COR-L47 (cell line): ENCODE results near the gene DNAJA3.
A peak's percentile ranks its signal among the peaks of the same experiment; 100 is the strongest.

Experiments
- DNase-seq: peaks from one replicate; lab custom pipeline; 2025; lab: John Stamatoyannopoulos, UW

The DNAJA3 gene

DNA sequence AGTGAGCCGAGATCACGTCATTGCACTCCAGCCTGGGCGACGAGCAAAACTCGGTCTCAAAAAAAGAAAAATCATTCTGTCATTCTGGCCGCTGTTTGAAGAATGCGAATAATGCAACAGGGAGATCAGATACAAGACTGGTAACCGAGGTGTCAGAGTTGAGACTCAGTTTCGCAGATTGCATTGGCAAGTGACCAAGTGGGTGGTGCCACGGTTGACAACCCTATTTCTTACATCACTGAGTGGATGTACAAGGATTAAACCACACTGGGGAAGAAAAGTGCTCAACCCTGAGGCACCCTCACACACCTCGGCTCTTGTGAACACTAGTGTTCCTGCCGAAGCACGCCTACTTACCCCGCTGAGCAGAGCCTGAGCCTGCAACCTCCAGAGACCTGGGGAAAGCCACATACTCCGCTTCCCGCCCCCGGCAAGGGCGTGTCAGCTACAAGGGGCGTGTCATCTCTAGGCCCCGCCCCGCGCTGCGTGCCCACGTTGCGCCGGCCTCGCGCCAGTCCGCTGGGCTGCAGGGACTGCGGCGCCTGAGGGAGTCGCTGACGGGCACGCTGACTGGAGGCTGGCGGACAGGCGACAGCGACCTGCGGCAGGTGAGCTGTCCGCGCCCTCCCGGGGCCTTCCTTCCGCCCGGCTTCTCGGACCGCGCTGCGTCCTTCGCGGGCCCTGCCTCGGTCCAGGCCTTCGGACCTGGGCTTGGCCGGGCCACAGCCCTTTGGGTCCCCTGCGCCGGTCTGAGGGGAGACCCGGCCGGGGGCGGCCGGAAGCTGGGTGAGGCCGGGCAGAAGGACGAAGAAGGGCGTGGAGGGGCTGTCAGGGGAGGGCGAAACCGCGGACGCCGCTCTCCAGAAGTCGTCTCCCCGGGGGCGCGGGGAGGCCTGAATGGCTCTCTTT is 50.5 kb downstream of the DNAJA3 start, which contains the start of gene HMOX2:
HMOX2 (plus strand) TSS at position 519 of the 909 bp plus-strand sequence. CDS start 29,127 bp downstream, outside the sequence.
- DNase-seq: peak; percentile 94

DNA sequence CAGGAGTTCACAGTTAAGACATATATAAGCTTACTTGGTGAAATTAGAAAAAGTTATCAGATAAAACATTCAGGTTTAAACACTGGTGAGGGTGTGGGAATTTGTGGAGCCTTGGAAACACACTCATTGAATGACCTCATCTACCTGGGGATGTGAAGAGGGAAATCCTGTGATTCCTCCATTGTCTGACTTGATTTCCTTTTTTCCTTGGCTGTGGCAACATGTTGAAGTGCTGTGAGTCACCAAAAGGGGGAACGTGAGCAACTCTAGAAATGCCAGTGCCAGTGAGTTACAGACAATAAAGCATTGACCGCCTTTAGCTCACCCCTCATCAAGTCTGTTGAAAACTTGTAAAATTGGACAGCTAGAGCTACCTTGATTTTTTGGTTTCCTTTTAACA is 52.3 kb downstream of the DNAJA3 start:
- DNase-seq: no peak

DNA sequence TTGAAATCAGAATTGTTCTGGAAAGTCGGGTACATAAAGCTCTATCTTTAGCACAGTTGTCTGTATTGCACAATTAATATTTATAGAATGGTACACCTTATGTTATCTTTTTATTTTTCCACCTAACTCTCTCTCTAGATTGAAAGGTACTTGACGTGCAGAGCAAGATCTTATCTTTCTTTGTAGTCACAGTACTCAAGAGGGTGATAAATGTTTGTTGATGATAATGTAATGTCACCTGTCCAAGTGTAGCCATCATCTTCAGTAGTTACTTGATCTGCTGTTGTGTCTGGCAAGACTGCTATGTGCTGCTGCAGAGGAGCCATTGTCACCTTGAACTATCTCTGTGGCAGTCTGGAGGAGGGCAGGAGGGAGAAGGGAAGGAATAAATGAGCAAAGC is 55.9 kb downstream of the DNAJA3 start:
- no peak for DNase-seq

DNA sequence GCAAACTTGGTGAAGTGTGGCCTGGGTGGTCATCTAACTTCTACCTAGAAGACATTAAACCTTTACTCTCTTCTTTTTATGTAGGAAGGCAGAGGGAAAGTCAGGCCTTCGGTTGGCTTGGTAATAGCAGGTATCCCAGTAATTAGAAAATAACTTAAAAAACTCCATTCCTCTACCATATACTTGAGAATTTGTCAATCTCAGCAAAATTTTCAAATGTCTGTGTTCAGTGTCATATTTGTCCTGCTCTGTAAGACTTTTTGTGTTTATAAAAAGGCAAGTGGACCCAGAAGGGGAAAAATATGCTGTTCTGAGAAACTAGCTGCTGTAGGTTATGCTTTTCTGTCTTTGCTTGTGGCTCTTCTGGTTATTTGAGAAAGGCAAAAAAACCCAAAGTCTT is 56.3 kb downstream of the DNAJA3 start:
- no peak for DNase-seq

GRCh38 chr16:4486126-4486893 is 60.6 kb downstream of the DNAJA3 start:
- DNase-seq: no peak

GRCh38 chr16:4487955-4488498 is 62.4 kb downstream of the DNAJA3 start:
- no peak for DNase-seq

- DNase-seq: no peak
Measured at GRCh38 chr16:4488499-4488967, 62.9 kb downstream of the DNAJA3 start.

DNA sequence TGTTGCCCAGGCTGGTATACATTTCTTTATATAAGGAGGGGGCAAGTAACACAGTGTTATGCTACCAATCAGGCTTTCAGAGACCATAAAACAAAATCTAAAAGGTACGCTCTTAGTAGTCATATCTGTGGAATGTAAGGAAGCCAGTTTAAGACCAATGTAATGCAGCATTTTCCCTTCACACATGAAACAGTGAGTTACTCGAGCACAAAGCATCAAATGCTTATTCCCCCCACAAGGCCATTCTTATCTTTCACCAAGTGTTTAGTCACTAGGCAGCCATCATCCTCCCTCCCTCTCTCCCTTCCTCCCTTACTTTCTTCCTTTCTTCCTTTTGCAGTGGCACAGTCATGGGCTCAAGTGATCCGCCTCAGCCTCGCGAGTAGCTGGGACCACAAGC is 63.4 kb downstream of the DNAJA3 start:
- DNase-seq: no peak

- DNase-seq: no peak
Measured at GRCh38 chr16:4491898-4492297, 66.2 kb downstream of the DNAJA3 start.

DNA sequence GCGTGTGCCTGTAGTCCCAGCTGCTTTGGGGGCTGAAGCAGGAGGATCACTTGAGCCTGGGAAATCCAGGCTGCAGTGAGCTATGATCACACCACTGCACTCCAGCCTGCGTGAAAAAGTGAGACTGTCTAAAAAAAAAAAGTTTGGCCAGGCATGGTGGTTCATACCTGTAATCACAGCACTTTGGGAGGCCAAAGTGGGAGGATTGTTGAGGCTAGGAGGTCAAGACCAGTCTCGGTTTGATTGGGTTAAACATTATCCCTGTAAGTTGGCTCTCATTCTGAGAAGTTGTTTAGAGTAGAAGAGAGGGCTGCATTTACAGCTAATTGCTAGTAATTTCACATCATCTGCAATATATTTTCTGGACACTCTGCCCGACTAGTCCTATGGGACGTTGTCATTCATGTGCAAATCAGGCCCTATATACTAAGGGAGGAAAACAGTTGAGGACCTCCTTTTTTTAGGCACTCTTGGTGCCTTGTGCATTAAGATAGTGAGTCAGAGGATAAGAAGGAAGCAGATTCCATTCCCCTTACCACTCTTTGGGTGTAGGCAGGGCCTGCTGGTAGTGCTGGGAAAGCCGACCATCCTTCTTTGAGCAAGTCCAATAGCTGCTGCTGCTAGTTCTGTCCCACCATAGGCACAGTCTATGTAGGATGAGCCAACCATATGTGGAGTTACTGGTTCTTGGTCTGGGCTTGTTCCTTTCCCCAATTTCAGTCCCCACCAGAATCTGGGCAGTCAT is 69.2 kb downstream of the DNAJA3 start:
- no peak for DNase-seq

GRCh38 chr16:4495766-4496165 is 70.1 kb downstream of the DNAJA3 start:
- DNase-seq: no peak

DNA sequence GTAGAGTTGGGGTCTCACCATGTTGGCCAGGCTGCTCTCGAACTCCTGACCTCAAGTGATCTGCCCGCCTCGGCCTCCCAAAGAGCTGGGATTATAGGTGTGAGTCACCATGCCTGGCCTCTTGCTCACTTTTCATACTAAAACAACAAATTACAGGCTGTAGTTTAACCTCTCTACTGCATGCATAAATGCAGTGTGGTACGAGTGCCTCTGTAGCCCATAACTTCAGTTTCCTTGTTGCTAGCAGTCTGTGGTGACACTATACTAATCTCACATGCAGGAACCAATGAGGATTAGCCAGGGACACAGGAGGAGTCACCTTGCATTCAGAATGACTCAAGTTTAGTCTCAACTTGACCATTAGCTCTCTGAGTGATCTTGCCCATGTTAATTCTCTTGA is 70.6 kb downstream of the DNAJA3 start:
- DNase-seq: no peak

DNA sequence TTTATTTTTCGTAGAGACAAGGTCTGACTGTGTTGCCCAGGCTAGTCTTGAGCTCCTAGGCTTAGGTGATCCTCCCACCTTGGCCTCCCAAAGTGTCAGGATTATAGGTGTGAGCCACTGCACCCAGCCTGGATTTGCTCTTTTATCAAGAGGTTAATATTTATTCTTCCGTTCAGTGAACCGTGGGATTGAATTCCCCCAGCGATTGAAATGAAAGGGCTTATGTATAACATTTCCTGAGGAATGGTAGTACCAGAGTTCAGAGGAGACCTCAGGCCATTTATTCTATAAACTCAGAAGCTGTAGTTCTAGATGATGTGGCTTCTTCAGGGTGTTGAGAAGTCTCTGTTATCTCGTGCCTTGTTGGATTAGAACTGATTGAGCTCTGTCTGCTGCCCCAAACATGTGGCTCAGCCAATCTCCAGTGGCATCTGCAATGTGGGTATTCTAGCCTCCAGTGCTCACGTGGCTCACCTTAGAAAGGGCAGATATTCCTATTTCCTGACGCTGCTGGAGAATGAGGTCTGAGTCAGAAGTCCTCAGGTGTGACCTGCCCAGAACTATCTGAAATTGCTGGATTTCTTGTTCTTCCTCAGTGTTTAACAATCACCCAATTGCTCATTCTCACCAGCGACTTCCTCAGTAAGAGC is 73.0 kb downstream of the DNAJA3 start:
- no peak for DNase-seq

- no peak for DNase-seq
Measured at GRCh38 chr16:4499196-4499555, 73.5 kb downstream of the DNAJA3 start.

GRCh38 chr16:4500272-4500671 is 74.6 kb downstream of the DNAJA3 start:
- DNase-seq: no peak

GRCh38 chr16:4501071-4501478 is 75.4 kb downstream of the DNAJA3 start:
- no peak for DNase-seq

DNA sequence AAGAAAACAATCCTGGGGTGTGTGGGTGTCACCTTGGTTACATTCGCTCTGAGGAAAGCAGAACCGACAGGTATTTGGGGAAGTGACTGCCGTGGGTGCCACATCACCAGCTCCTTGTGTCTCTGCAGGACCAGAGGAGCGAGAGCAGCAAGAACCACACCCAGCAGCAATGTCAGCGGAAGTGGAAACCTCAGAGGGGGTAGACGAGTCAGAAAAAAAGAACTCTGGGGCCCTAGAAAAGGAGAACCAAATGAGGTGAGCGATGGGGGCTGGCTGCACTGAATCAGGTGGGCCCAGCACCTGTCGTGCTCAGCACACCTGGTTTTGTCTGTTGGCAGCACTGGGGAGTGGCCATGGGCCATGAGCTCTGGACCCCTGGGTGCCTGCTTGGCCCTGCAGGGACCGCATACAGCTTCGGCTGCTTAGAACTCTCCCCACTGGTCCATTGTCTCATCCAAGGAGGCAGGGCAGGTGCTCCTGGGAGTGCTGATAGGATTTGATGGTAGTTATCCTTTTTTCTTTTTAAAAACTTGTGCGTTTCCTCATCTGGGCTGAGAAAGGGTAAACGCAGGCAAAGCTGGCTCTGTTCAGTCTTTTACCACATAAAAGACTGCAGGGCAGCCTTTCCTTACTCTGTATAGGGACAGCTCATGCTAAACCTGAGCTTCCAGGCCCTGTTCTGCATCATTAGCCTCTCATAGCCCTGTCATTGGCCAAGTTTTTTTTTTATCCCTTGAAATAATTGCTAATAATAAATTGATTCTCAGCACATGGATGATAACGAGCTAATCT is 79.9 kb downstream of the DNAJA3 start:
- no peak for DNase-seq
